ENCODE data around the gene ZNF773.
"Not testable (repeated sequence)": the region's sequence is repeated elsewhere in the genome, so short reads cannot be mapped to it uniquely, and the experiment has no call there.

Gene ZNF773

DNA sequence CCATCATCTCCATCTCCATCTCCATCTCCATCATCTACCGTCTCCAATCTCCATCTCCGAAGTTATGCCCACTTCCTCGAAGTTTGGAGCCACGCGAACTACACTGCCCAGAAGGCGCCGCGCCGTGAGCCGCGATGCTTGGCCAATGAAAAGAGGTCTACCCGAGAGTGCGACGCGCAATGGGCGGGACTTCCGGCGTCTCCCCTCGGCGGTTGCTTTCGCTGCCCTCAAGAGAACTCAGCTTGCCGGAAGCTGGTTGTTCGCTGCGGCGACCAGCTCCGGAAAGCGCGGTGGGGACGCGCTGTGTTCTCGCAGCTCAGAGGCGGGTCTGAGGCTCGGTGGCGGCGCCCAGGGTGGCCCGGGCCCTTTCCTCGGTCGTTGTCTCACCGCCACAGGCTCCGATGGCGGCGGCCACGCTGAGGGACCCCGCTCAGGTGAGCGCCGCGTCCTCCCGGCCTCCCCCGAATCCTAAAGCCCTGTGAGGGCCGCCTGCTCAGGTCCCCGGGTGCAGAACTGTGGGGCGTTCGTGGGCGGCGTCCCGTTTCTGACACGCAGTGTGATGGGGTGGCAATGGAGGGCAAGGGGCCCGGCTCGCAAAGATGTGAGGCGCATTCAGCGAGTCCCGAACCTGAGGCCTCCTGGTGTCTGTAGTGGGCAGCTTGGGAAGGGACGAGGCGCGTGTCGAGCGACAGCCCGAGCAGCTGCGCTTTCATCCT is at the start of gene ZNF773:
ZNF773 (plus strand) TSS at position 259 of the 716 bp plus-strand sequence; CDS start at position 402, 143 bp downstream.
- DNase-seq, result peak; percentile 79

DNA sequence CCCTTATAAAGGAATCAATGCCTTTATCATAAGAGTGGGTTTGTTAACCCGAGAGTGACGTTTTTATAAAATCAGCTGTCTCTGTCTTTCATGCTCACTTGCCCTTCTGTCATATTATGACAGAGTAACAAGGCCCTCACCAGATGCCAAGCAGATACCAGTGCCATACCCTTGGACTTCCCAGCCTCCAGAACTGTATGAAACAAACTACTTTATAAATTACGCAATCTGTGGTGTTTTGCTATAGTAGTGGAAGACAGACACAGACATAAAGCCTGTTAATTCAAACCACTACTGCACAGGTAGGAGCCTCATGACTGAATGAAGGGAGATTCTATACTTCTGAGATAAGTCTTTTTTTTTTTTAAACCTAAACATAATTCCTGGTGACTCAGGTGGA is 47.4 kb upstream of the ZNF773 start:
- DNase-seq, result no peak

DNA sequence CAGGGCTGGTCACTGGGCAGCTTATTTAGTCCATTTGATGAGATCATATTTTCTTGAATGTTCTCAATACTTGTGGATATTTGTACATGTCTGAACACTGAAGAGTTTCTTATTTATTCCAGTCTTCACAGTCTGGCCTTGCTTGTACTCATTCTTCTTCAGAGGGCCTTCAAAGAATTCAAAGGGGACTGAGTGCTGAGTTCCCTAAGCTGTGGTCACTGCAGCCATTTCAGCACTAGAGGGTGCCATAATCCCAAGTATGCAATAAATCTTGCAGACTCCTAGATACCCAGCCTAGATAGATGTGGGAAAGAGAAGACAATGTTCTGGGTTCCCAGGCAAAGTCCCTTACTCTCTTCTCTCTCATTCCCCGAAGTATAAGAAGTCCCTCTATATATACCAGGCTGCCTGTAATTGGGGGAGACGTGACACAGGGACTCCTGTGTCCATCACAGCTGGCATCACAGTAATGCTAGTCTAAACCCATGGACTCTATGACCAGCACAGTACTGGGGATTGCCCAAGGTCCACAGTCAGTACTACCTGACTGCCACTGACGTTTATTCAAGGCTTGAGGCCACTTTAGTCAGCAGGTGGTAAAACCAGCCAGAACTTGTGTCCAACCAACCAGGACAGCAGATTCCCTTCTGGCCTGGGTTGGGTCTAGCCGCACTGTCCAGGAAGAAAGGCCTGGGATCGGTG is 33.9 kb upstream of the ZNF773 start:
- no peak for DNase-seq

DNA sequence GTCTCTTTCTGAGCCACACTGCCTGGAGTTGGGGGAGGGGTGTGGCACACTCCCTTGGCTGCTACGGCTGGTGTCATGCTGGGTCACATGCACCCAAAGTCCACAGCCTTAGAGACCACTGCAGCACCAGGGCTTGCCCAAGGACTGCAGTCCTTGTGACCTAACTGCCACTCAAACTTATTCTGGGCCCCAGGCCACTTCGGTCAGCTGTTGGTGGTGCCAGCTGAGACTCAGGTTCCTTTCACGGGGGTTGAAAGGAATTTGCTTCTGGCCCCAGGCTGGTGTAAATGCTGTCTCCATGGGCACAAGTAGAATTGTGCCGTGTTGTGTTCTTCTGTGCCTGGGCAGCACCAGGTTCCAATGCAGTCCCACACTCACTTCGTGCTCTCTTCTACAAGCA is 33.2 kb upstream of the ZNF773 start:
- no peak for DNase-seq

DNA sequence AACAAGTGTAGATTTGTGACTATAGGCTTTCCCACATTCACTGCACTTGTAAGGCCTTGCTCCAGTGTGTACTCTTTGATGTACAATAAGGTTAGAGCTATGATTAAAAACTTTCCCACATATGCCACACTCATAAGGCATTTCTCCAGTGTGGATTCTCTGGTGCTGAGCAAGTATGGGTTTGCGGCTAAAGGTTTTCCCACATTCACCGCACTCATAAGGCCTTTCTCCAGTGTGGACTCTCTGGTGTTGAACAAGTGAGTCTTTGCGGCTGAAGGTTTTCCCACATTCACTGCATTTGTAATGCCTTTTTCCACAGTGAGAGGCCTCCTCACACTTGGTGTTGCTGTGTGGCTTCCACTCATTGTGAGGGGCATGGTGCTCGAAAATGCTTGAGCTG is 26.1 kb upstream of the ZNF773 start:
- DNase-seq, result no peak

DNA sequence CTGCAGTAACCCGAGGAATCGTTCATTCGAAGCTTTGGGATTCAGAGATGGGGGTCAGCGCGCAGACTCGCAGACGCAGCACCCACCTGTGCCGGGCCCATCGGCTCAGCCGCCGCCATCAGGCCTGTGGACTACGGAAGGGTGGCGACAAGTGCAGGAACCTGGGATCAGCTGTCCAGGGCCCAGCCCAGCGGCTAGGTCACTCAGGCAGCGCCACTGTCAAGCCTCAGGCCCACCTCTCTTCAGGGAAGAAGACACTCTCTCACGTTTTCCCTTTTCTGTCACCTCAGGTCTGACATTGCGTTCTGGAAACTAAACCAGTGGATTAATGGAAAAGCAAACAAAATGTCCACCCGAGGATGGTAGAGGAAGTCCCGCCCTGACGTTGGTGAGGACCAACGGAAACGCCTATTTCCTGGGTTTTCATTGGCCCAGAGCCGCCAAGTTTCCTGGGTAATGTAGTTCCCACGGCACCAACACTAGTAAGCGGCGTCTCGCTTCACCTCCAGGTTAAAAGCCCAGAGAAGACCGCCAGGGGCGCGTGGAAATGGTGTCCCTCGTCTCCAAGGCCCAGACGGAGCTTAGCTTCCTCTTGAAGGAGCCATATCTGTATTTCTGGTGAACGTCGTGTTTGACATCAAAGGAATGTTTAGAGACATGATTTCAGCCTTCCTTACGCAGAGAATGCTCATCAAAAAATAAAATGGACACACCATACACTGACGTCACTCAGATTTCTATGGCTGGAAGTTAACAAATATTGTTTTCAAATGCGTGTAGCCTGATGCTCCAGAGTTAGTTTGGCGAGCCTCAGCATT is 22.3 kb upstream of the ZNF773 start, which contains the start of gene ZNF772:
ZNF772 (minus strand) TSS at position 376 of the 818 bp plus-strand sequence; CDS start at position 119, 257 bp downstream.
- peak; percentile 79 for DNase-seq

DNA sequence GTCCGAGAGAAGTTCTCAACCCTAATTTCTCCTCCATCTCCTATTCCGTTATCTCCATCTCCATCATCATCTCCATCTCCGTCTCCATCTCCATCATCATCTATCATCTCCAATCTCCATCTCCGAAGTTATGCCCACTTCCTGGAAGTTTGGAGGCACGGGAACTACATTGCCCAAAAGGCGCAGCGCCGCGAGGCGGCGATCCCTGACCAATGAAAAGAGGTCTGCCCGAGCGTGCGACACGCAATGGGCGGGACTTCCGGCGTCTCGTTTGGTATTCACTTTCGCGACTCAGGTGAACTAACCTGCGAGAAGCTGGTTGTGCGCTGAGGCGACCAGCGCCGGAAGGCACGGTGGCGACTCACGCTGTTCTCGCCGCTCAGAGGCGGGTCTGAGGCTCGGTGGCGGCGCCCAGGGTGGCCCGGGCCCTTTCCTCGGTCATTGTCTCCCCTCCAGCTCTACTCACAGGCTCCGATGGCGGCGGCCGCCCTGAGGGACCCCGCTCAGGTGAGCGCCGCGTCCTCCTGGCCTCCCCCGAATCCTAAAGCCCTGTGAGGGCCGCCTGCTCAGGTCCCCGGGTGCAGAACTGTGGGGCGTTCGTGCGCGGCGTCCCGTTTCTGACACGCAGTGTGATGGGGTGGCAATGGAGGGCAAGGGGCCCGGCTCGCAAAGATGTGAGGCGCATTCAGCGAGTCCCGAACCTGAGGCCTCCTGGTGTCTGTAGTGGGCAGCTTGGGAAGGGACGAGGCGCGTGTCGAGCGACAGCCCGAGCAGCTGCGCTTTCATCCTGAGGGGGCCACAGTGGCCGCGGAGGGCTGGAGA is 12.1 kb upstream of the ZNF773 start, which contains the start of gene ZNF419:
ZNF419 (plus strand) TSS at position 274 of the 822 bp plus-strand sequence; CDS start at position 475, 201 bp downstream.
- DNase-seq, result peak; percentile 68

GRCh38 chr19:57488299-57488644 is 11.5 kb upstream of the ZNF773 start:
- DNase-seq, result not testable (repeated sequence)

DNA sequence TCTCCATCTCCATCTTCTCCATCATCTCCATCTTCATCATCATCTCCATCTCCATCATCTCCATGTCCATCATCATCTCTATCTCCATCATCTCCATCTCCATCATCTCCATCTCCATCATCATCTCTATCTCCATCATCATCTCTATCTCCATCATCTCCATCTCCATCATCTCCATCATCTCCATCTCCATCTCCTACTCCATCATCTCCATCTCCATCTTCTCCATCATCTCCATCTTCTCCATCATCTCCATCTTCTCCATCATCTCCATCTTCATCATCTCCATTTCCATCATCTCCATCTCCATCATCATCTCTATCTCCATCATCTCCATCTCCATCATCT is 432 bp upstream of the ZNF773 start:
- DNase-seq, result not testable (repeated sequence)

DNA sequence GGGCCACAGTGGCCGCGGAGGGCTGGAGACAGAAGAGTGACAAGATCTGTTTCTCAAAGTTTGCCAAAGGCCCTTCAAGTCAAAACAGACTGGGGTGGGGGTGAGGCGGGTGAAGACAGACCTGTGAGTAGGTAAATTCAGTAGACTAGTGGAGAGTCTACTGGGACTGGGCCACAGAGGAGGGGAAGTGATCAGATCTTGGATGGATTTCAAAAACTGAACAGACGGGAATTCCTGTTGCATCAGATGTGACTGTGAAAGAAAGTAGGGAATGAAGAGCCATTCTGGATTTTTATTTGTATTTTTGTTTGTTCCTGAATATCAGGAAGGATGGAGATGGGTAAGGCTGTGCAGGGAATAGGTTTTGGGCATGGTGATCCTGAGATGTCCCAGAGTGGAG is 662 bp downstream of the ZNF773 start:
- not testable (repeated sequence) for DNase-seq

GRCh38 chr19:57506163-57506562 is 6.4 kb downstream of the ZNF773 start:
- no peak for DNase-seq

DNA sequence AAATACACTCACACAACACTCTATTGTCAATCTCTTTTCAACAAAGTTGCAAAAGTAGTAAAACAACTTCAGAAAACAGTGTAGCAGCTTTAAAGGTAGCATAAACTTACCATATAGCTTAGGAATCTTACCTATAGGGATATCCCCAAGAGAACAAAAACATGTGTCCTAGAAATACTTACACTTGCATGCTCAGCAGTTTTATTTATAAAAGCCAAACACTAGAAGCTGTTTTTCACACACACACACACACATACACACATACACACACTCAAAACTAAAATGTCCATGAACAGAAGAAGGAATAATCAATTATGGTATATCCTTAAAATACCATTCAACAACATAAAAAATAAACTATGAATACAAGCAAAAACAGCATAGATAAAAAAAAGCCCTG is 11.7 kb downstream of the ZNF773 start:
- DNase-seq, result no peak

GRCh38 chr19:57512845-57513244 is 13.1 kb downstream of the ZNF773 start:
- DNase-seq, result no peak

DNA sequence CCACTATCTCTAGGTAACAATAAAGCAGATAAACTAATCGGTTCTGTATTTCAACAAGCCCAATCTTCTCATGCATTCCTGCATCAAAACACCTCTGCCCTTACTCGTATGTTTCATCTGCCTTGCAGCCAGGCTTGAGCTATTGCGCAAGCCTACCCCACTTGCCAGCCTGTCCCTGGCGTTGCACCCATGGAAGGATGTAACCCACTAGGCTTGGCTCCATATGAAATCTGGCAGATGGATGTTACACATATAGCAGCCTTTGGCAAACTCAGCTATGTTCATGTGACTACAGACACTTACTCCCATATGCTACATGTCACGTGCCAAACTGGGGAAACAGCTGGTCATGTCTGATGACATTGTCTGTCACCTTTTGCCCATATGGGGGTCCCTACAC is 15.5 kb downstream of the ZNF773 start:
- no peak for DNase-seq

DNA sequence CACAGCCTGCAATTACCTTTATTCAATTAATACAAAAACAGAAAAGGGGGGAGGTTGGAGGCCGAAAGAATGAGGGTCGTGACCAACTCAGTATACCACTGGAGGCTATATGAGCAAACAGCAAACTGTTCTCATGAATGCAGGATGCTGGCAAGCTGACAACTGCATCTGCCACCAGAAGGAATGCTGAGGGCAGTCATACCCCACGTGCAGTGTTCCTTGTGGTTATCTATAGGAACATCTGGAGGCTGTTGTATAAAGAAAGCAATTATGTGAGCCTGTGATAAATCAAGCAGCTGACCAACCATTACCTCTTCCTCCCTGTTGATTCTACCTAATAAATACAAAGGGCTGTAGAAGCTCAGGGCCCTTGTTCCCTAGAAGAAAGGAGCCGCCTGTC is 18.3 kb downstream of the ZNF773 start:
- DNase-seq, result not testable (repeated sequence)

DNA sequence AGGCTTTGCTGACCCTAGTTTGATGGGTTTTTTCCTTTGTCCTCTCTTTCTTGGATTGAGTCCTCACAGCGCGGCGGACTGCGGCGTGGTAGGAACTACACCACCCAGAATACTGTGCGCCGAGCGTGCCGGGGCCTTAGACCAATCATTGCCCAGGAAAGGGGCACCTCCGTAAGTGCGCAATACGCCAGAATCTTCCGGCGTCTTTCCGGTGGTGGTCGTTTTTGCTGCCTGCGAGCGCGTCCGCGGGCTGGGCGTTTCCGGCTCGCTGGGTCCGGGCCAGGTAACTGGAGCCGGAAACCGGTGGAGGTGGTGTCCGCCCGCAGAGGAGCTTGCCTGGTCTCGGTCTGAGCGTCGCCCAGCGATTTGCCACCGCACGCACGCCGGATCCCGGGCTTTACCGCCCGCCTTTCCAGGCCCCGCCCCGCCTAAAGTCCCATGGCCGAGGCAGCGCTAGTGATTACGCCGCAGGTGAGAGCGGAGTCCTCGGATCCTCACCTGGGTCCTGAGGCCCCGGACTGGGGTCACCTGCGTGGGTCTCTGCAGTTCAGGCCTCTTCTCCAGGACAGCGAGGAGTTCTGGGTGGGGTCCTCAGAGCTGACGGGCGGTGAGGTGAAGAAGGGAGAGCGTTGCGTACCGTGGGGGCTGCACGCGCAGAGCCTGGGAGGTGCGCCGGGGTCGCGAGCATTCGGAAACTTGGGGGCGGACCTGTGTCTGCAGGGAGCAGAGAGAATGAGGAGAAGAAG is 27.6 kb downstream of the ZNF773 start, which contains the start of gene ZNF549:
ZNF549 (plus strand) TSS at position 221 of the 746 bp plus-strand sequence; CDS start at position 439, 218 bp downstream.
- DNase-seq, result peak; percentile 84

- no peak for DNase-seq
Measured at GRCh38 chr19:57537953-57538547, 38.3 kb downstream of the ZNF773 start.

- DNase-seq, result no peak
Measured at GRCh38 chr19:57546513-57546912, 46.8 kb downstream of the ZNF773 start.

GRCh38 chr19:57552432-57552831 is 52.7 kb downstream of the ZNF773 start:
- no peak for DNase-seq

- no peak for DNase-seq
Measured at GRCh38 chr19:57557659-57558058, 57.9 kb downstream of the ZNF773 start.

All from NCI-H446 treated with DMSO at 0.1 percent for 48 hours (cell line).